GM19240 (cell line): ENCODE results near the gene CFAP90.

Experiments used
- DNase-seq: peaks from one replicate; pipeline ENCODE4 v3.0.0; 2011; ENCODE audit warnings: low spot score; ENCODE audit not compliant: insufficient read length

Gene CFAP90

DNA sequence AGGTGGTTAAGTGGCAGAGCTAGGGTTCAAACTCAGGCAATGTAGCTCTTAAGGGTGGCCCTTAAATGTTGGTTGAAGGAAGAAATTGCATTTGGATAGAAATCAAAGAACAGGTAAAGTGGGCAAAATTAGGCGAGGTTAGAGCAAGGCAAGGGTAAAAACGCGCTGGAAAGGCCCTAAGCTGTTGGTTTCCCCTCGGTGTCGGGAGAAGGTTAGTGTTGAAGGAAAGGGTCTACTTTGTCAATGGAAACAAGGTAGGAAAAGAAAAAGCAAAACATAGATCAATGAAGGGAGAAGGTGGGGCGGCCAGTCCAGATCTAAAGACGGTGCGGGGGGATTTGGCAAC, 17.5 kb upstream of the CFAP90 start:
- DNase-seq, result no peak

GRCh38 chr5:7867260-7867659, 16.3 kb upstream of the CFAP90 start:
- DNase-seq, result no peak

DNA sequence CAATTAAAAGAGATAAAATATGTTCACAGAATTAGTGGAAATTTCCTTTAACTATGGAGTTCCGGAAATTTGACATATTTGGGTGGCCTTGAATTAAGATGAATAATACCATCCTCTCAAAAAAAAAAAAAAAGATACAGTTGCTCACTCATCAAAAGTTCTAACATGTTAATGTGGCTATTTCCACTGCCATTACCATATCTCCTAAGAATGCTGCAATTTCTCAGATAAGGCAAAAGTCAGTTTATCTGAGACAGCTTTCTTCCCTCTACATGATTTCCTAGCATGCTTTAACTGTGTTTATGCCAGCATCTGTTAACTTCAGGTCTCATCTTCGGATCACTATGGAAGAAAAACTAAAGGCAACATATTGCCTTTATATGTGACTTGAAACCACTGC, 15.3 kb upstream of the CFAP90 start:
- no peak for DNase-seq

- no peak for DNase-seq
Measured at GRCh38 chr5:7857926-7858632, 7.1 kb upstream of the CFAP90 start.

GRCh38 chr5:7857361-7857760, 6.4 kb upstream of the CFAP90 start:
- no peak for DNase-seq

DNA sequence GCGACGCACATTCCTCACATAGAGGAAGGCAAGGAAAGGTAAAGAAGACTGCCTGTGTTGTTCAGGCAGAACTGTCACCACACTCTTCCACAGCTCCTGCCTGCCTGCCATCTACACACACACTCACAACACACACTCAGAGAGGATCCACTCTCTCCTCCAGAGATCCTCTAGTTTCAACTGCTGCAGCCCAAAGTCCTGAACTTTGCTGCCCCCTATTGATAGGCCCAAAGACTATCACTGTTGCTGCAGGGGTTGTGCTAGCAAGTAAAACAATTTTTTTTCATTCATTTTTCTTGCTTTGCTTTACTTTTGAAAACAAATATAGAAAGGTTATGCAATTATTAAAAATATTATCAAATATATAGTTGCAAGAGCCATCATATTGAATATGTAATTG, 5.9 kb upstream of the CFAP90 start:
- DNase-seq, result no peak

DNA sequence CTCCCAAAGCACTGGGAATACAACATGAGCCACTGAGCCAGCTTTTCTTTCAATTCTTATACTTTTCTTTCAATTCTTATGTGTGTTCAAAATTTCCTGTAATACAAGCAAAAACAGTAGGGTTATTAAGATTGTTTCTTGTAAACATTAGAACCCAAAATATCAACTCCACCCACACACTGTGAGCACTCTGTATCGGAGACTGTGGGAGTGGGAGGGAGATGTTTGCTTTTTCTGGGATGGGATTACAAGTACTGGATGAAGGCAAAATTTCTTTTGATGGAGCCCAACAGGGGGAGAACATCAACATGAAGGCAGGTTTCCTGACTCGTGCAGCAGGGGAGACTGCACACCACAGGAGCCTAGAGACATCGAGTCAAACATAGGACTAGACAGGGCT, 4.7 kb upstream of the CFAP90 start:
- DNase-seq, result no peak

- no peak for DNase-seq
Measured at GRCh38 chr5:7852988-7853387, 2.1 kb upstream of the CFAP90 start.

GRCh38 chr5:7852542-7852941, 1.6 kb upstream of the CFAP90 start:
- DNase-seq, result no peak

- no peak for DNase-seq
Measured at GRCh38 chr5:7851617-7852289, 820 bp upstream of the CFAP90 start.

DNA sequence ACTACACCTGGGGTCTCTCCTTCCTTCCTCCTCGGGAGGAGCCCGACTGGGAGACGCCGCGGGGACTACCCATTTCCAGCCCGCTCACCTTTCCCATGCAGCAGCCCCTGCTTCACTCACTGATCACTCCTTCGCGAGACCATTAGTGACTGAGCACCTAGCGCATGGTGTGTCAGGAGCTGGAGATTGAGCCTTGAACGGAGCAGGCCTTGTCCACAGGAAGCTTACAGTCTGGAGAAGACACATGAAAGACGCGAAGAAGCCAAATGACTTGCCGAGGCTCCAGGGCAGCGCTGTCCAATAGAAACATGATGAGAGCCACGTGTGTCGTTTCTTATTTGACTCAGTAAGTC, 283 bp upstream of the CFAP90 start:
- no peak for DNase-seq

GRCh38 chr5:7849681-7850394, 1.1 kb downstream of the CFAP90 start:
- no peak for DNase-seq

GRCh38 chr5:7848296-7848695, 2.6 kb downstream of the CFAP90 start:
- DNase-seq, result no peak

DNA sequence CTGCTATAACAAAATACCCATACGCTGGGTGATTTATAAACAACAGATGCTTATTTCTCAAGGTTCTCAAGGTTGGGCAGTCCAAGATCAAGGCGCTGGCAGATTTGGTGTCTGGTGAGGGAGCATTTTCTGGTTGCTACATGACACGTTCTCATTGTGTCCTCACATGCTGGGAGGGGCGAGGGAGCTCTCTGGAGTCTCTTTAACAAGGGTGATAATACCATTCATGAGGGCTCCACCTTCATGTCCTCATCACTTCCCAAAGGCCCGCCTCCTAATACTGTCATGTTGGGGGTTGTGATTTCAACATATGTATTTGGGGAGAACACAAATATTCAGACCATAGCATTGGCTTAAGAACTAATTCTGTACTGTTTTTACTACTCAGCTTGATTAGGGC, 4.6 kb downstream of the CFAP90 start:
- DNase-seq, result no peak

DNA sequence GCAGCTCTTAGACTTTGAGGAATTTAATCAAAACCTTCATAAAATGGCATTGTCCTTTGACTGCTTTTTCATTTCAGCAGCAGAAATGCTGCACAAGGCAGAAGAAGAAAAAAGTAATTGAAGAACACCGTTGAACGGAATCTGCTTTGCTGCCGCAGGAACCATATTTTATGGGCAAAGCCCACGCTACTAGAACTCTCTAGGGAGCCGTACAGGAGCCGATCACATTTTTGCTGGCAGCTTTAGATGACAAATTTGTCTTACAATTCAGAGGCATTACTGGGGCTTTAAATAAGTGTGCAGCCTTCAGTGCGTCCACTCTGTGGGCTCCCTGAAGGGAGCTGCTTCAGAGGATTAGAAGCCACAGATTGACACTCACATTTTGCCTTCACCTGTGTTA, 5.4 kb downstream of the CFAP90 start:
- DNase-seq, result no peak

DNA sequence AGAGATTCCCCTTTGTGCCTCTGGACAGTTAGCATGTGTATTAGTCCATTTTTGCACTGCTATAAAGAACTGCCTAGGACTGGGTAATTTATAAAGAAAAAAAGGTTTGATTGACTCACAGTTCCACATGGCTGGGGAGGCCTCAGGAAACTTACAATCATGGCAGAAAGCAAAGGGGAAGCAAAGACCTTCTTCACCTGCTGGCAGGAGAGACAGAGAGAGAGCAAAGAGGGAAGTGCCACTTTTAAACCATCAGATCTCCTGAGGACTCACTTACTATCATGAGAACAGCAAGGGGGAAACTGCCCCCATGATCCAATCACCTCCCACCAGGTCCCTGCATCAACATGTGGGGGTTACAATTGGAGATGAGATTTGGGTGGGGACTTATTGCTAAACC, 6.0 kb downstream of the CFAP90 start:
- DNase-seq, result no peak

DNA sequence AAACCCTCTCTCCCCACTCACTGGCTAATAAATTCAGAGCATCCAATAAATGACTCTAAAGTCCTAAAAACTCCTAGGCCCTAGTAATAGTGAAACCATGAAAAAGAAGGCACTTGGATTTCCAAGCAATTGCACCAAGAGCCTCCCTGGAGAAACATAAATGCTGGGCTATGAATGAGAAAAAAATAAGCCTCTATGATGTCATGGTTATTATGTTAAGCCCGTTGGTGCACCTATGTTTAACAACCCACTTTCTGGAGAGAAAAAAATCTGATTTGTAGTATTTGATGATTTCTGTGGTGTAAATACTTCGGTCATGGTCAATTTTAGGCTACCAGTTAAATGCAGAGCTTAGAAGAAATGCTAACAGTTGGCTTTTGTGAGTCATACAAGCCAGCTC, 8.4 kb downstream of the CFAP90 start:
- no peak for DNase-seq

GRCh38 chr5:7837403-7837802, 13.5 kb downstream of the CFAP90 start:
- no peak for DNase-seq

DNA sequence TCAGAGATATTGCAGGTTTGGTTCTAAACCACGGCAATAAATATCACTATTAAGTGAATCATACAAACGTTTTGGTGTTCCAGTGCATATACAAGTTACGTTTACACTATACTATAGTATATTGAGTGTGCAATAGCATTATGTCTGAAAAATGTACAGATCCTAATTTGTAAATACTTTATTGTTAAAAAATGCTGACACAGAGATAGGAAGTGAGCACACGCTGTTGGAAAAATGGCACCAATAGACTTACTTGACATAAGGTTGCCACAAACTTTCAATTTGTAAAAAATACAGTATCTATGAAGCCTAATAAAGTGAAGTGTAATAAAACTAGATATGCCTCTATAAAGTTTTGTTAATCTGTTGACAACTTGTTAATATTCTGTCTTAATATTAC, 16.0 kb downstream of the CFAP90 start:
- DNase-seq, result no peak

DNA sequence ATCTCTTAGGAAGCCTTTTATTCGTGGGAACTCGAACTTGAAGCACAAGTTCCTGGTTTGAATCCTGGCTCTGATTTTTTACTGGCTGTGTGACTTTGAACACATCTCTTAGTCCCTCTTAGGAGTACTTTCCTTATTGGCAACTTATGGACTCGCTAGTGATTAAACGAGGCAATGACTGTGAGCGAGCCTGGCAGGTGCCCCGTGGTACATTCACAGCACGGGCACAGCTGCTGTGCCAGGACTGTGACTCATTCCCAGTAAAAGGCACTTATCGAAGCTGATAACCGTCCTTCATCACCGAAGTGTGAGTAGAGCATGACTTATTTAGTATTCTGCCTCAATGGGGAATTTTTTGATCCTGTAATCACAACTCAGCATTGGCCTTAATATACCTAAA, 22.7 kb downstream of the CFAP90 start:
- DNase-seq, result no peak

DNA sequence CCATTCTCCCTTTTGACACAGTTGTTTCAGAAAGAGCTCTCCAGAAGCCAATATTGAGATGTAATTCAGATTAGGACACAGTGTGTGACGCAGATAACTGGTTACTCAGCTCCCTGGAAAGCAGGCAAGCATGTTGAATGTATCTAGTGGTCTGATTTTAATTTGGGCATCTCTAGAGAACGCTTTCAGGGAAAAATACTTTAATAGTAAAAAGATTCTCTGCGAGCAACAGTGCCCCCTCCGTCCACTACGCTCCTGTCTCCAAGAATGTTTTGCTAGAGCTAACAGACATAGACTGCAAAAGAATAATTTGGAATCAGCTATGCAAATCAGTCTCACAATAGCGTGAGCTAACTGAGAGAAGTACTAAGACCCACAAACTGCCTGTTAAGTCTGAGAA, 23.3 kb downstream of the CFAP90 start:
- DNase-seq, result no peak

DNA sequence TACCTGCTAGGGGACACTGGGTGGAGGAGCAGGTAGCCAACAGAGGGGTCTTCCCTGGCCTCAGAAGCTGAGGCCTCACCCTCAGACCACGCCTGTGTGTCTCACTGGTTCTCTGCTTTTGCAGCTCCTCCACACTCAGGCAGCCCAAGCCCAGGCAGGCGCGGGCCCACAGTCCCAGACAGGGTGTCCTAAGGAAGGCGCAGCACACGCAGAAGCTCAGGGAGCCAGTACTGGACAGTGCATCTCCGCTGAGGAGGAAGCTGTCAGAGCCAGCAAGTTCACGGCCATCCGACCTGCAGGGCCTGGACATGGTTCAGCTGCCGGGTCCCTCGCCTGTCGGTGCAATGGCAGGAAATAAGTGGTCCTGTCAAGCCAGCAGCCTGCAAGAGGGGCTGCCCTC, 25.3 kb downstream of the CFAP90 start:
- DNase-seq, result no peak

GRCh38 chr5:7824995-7825394, 25.9 kb downstream of the CFAP90 start:
- no peak for DNase-seq
